ENCODE measurements around the gene SPRYD3.

DNA sequence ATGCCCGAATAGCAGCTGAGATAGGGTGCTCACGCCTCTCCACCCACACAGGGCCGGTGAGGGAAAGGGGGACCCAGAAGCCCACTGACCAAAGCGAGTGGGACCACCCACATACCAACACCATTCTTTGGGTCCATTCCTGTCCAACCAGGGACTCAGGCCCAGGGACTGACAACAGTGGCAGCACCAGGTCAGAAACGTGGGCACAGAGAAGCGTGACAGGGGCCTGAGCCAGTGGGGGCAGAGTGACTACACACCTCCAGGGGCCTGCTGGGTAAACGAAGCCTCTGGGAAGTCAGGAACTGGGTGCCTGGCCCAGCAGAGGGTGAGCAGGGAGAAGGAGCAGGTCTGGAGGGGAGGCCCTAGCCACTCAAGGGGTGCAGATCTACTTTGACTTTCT, 13.7 kb downstream of the SPRYD3 start:
- TF ChIP-seq RCOR1 (IDR thresholded peaks at IDR 0.05; ENCODE audit: insufficient replicate concordance, low read length) (no peak), CTCF (conservative IDR thresholded peaks at IDR 0.05; ENCODE audit: low read depth, low read length) (no peak), RFX5 (IDR thresholded peaks at IDR 0.05; ENCODE audit: low read depth, low read length) (no peak), POLR2A (IDR thresholded peaks at IDR 0.05; ENCODE audit: low read depth, low read length) (no peak)
- TF ChIP-seq, protein P1, sequence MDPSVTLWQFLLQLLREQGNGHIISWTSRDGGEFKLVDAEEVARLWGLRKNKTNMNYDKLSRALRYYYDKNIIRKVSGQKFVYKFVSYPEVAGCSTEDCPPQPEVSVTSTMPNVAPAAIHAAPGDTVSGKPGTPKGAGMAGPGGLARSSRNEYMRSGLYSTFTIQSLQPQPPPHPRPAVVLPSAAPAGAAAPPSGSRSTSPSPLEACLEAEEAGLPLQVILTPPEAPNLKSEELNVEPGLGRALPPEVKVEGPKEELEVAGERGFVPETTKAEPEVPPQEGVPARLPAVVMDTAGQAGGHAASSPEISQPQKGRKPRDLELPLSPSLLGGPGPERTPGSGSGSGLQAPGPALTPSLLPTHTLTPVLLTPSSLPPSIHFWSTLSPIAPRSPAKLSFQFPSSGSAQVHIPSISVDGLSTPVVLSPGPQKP (IDR thresholded peaks at IDR 0.05; ENCODE audit: borderline replicate concordance, low read depth, low read length): no peak

All from IMR-90 (cell line).